Trophoblast cell (in vitro differentiated cells and primary cell): Measurements from ENCODE around the gene MYLK2.

ENCODE experiments used
- DNase-seq, 2 donors: peaks; one replicate each; pipeline ENCODE4 v3.0.0-alpha.2; 2016
- H2AFZ ChIP-seq: 2 replicates; pipeline ENCODE4 v1.6.1; 2013; ENCODE audit warnings: low read length, moderate library complexity, mild to moderate bottlenecking; ENCODE audit not compliant: insufficient read depth, poor library complexity
- H2AK5ac ChIP-seq: 2 replicates; pipeline ENCODE4 v1.6.1; 2013; ENCODE audit warnings: mild to moderate bottlenecking, low read length
- H2BK120ac ChIP-seq: 2 replicates; pipeline ENCODE4 v1.6.1; 2013; ENCODE audit warnings: low read length, mild to moderate bottlenecking, moderate library complexity; ENCODE audit not compliant: insufficient read depth, poor library complexity
- H2BK12ac ChIP-seq: 2 replicates; pipeline ENCODE4 v1.6.1; 2013; ENCODE audit warnings: mild to moderate bottlenecking, low read length, moderate library complexity
- H2BK5ac ChIP-seq: 2 replicates; pipeline ENCODE4 v1.6.1; 2013; ENCODE audit warnings: low read length, low read depth, moderate library complexity, mild to moderate bottlenecking; ENCODE audit not compliant: poor library complexity
- H3K14ac ChIP-seq: 2 replicates; pipeline ENCODE4 v1.6.1; 2013; ENCODE audit warnings: mild to moderate bottlenecking, low read length
- H3K18ac ChIP-seq: 2 replicates; pipeline ENCODE4 v1.6.1; 2013; ENCODE audit warnings: mild to moderate bottlenecking, low read length
- H3K23ac ChIP-seq: 2 replicates; pipeline ENCODE4 v1.6.1; 2013; ENCODE audit warnings: low read length
- H3K27ac ChIP-seq: 2 replicates; pipeline ENCODE4 v1.5.1; 2013; ENCODE audit warnings: low read depth, mild to moderate bottlenecking, inconsistent platforms, low read length, moderate library complexity
- H3K27me3 ChIP-seq: 2 replicates; pipeline ENCODE4 v1.6.1; 2013; ENCODE audit warnings: inconsistent platforms, mild to moderate bottlenecking, low read length, moderate library complexity; ENCODE audit not compliant: insufficient read depth
- H3K36me3 ChIP-seq, 2 experiments: 1 replicate in 1 of 2; 2 replicates in 1 of 2; pipeline ENCODE4 v1.6.1; 2013; ENCODE audit warnings: low read length in 2 of 2, mild to moderate bottlenecking in 2 of 2, moderate library complexity in 1 of 2; ENCODE audit not compliant: insufficient read depth in 2 of 2, control insufficient read depth in 1 of 2
- H3K4ac ChIP-seq: 2 replicates; pipeline ENCODE4 v1.6.1; 2013; ENCODE audit warnings: low read depth, mild to moderate bottlenecking, low read length, moderate library complexity
- H3K4me1 ChIP-seq, 2 experiments: 1 replicate in 1 of 2; 2 replicates in 1 of 2; pipeline ENCODE4 v1.6.1; 2013; ENCODE audit warnings: low read length in 2 of 2, mild to moderate bottlenecking in 2 of 2, moderate library complexity in 1 of 2; ENCODE audit not compliant: insufficient read depth in 2 of 2, control insufficient read depth in 1 of 2
- H3K4me2 ChIP-seq: 2 replicates; pipeline ENCODE4 v1.6.1; 2013; ENCODE audit warnings: inconsistent platforms, mild to moderate bottlenecking, low read length, moderate library complexity
- H3K4me3 ChIP-seq: 2 replicates; pipeline ENCODE4 v1.5.1; 2013; ENCODE audit warnings: mild to moderate bottlenecking, low read depth, low read length, inconsistent platforms
- H3K79me1 ChIP-seq: one replicate; pipeline ENCODE4 v1.6.1; 2013; ENCODE audit warnings: low read length
- H3K79me2 ChIP-seq: 2 replicates; pipeline ENCODE4 v1.6.1; 2013; ENCODE audit warnings: low read length, mild to moderate bottlenecking; ENCODE audit not compliant: control insufficient read depth, insufficient read depth, poor library complexity
- H3K9ac ChIP-seq: 2 replicates; pipeline ENCODE4 v1.6.1; 2013; ENCODE audit warnings: mild to moderate bottlenecking, low read length
- H3K9me3 ChIP-seq: 2 replicates; pipeline ENCODE4 v1.6.1; 2013; ENCODE audit warnings: low read depth, mild to moderate bottlenecking, control low read depth, inconsistent platforms, low read length; ENCODE audit not compliant: insufficient read depth
- H4K12ac ChIP-seq: 2 replicates; pipeline ENCODE4 v1.6.1; 2013; ENCODE audit warnings: low read depth, mild to moderate bottlenecking, low read length, moderate library complexity
- H4K8ac ChIP-seq: 2 replicates; pipeline ENCODE4 v1.6.1; 2013; ENCODE audit warnings: low read depth, mild to moderate bottlenecking, low read length, moderate library complexity
- H4K91ac ChIP-seq: one replicate; pipeline ENCODE4 v1.6.1; 2013; ENCODE audit warnings: low read depth, mild to moderate bottlenecking, low read length, moderate library complexity
- WGBS: extraction: QIAGEN DNeasy Blood & Tissue Kit; methylation state at CpG from one replicate; pipeline ENCODE4 v1.1.7; 2013; ENCODE audit warnings: missing lambda C conversion rate; ENCODE audit not compliant: insufficient read length, insufficient coverage; ENCODE audit errors: extremely low coverage; 5-methylcytosine and 5-hydroxymethylcytosine counted together

Gene MYLK2

DNA sequence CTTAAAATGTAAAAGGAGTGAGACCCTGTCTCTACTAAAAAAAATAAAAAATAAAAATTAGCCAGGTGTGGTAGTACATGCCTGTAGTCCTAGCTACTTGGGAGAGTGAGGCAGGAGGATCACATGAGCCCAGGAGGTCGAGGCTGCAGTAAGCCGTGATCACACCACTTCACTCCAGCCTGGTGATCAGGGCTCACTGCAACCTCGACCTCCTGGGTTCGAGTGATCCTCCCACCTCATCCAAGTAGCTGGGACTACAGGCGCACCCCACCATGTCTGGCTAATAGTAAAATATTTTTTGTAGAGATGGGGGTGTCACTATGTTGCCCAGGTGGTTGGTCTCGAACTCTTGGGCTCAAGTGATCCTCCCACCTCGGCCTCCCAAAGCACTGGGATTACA, 34.3 kb downstream of the MYLK2 start:
- H3K4me3 ChIP-seq, result no peak overlapping the region
- H3K79me1 ChIP-seq, result no peaks in the 10 kb centered on the region
- no peak overlapping the region for H3K4ac ChIP-seq
- WGBS, result no CpG with 5 or more reads among the region's 7 CpGs
- H3K9ac ChIP-seq, result no peak overlapping the region
- no peak for DNase-seq
- peaks cover 2% of the 10 kb centered on the region for H3K9me3 ChIP-seq
- H2AFZ ChIP-seq, result no peak overlapping the region
- no peak overlapping the region for H3K18ac ChIP-seq
- no peaks in the 10 kb centered on the region for H3K36me3 ChIP-seq
- H3K27ac ChIP-seq, result no peak overlapping the region
- no peak overlapping the region for H2AK5ac ChIP-seq
- H3K4me2 ChIP-seq, result no peak overlapping the region
- no peaks in the 10 kb centered on the region for H3K79me2 ChIP-seq
- H3K27me3 ChIP-seq, result peaks cover 2% of the 10 kb centered on the region
- no peak overlapping the region for H4K12ac ChIP-seq
- H3K14ac ChIP-seq, result no peak overlapping the region
- H2BK12ac ChIP-seq, result no peak overlapping the region
- H4K8ac ChIP-seq, result no peak overlapping the region
- no peak overlapping the region for H3K23ac ChIP-seq
- no peaks in the 10 kb centered on the region for H3K4me1 ChIP-seq
- no peak overlapping the region for H4K91ac ChIP-seq
- H2BK120ac ChIP-seq, result no peak overlapping the region
- H2BK5ac ChIP-seq, result no peak overlapping the region

DNA sequence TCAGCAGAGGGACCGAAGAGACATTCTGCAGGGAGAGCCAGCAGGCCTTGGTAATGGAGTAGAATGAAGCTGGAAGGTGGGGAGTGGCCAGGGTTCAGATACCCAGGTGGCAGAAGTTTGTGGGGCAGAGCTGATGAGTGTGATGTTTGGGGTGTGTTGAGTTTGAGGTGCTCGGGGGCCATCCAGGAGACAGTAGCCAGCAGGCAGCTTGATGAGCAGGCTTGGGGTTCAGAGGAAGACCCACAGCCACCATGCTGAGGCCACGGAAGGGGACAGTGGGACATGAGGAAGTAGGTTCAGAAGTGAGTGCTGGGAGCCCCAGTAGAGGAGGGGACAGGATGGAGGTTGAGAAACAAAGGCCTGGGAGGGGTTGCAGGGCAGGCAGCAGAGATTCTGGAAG, 37.4 kb downstream of the MYLK2 start:
- Histone ChIP-seq H4K91ac (no peak overlapping the region), H3K4me1 (peaks cover 9 to 10% of the 10 kb centered on the region in 2 experiments), H3K79me1 (no peaks in the 10 kb centered on the region), H4K8ac (no peak overlapping the region), H4K12ac (no peak overlapping the region), H3K9ac (no peak overlapping the region), H3K23ac (no peak overlapping the region), H2BK12ac (no peak overlapping the region), H3K14ac (no peak overlapping the region), H3K9me3 (no peaks in the 10 kb centered on the region), H3K4me3 (no peak overlapping the region), H3K4me2 (no peak overlapping the region), H3K18ac (no peak overlapping the region), H2BK120ac (no peak overlapping the region), H3K79me2 (no peaks in the 10 kb centered on the region), H3K36me3 (no peaks in the 10 kb centered on the region), H2AK5ac (no peak overlapping the region), H2AFZ (no peak overlapping the region), H2BK5ac (no peak overlapping the region), H3K27ac (no peak overlapping the region), H3K4ac (no peak overlapping the region), H3K27me3 (no peaks in the 10 kb centered on the region)
- DNase-seq, result no peak
- no CpG with 5 or more reads among the region's 3 CpGs for WGBS

DNA sequence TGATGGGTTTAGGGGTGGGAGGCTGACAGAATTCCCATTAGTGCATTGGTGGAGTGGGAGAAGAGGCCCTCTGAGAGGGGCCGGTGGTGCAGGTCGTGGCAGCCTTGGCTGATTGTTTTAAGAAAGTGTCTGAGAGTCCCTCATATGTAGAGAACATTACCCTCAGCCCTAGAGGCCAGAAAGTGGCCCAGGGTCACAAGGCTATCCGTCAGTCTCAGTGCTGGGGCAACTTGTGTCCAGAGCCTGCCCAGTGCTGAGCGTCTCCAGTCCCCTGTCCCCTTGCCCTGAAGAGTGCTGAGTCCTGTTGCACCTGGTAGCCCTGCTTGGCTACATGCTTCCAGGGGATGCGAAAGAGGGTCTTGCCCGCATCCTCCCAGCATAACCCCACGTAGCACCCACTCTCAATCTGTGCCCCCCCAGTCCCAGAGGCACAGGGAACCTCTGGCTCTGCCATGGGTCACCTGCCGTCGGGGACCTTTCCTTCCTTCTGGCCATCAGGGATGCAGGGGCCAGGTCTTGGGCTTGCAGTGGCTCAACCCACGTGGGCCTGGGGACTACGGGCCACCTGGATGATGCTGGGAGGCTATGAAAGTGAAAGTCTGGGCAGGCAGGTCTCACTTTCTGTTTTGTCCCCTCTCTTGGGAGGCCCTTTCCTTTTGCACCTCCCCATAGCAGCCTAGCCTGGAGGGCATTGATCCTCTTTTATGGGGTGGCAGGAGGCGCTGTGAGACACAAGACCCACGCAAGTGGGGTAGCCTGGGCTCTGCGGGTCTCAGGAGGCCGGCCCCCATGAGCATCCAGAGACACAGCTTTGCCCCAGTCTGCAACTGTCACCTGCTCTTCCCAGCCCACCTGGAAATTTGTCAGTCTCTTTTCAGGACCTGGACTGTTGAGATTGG, 39.0 kb downstream of the MYLK2 start:
- Histone ChIP-seq H4K12ac (no peak overlapping the region), H3K4me2 (no peak overlapping the region), H3K27ac (no peak overlapping the region), H2BK120ac (no peak overlapping the region), H3K79me2 (no peaks in the 10 kb centered on the region), H4K91ac (no peak overlapping the region), H3K18ac (no peak overlapping the region), H3K4me1 (peaks cover 12 to 14% of the 10 kb centered on the region in 2 experiments), H3K4me3 (no peak overlapping the region), H2BK5ac (no peak overlapping the region), H3K14ac (no peak overlapping the region), H3K4ac (no peak overlapping the region), H2BK12ac (no peak overlapping the region), H2AK5ac (no peak overlapping the region), H3K9me3 (no peaks in the 10 kb centered on the region), H3K79me1 (no peaks in the 10 kb centered on the region), H3K36me3 (no peaks in the 10 kb centered on the region), H3K23ac (no peak overlapping the region), H3K9ac (no peak overlapping the region), H2AFZ (no peak overlapping the region), H4K8ac (no peak overlapping the region), H3K27me3 (no peaks in the 10 kb centered on the region)
- no CpG with 5 or more reads among the region's 15 CpGs for WGBS
- DNase-seq, result no peak

DNA sequence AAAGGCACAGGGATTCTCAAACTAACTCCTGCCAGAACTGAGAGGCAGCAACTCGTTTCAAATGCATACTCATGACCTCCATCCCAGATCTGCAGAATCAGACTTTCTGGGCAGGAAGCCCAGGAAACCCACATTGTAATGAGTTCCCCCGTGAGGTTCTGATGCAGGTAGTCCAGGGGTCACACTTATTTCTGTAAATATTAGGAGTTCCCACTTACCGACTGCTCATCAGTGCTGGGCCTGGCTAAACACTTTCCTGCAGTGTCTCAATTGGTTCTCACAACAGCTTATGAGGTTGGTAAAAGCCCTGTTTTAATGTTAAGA, 39.6 kb downstream of the MYLK2 start:
- Histone ChIP-seq H4K91ac (no peak overlapping the region), H3K27me3 (no peaks in the 10 kb centered on the region), H2AK5ac (no peak overlapping the region), H3K4me1 (peaks cover 12 to 14% of the 10 kb centered on the region in 2 experiments), H3K9me3 (no peaks in the 10 kb centered on the region), H2BK120ac (no peak overlapping the region), H3K18ac (no peak overlapping the region), H2AFZ (no peak overlapping the region), H3K14ac (no peak overlapping the region), H3K27ac (no peak overlapping the region), H3K9ac (no peak overlapping the region), H3K4me3 (no peak overlapping the region), H3K79me2 (no peaks in the 10 kb centered on the region), H3K23ac (no peak overlapping the region), H3K79me1 (no peaks in the 10 kb centered on the region), H3K4me2 (no peak overlapping the region), H2BK12ac (no peak overlapping the region), H4K12ac (no peak overlapping the region), H3K4ac (no peak overlapping the region), H2BK5ac (no peak overlapping the region), H4K8ac (no peak overlapping the region), H3K36me3 (no peaks in the 10 kb centered on the region)
- WGBS, result no CpG with 5 or more reads among the region's 3 CpGs
- DNase-seq, result no peak
